Measurements from ENCODE around the gene KLC4. TPM values are rescaled to one million over a fixed set of nuclear protein-coding genes. Genes with fewer than 3 reads are reported as not detected.

Gene KLC4
- total RNA-seq (33.5 TPM), polyA plus RNA-seq (10 to 100 TPM in 3 of 4 donors, 1 to 10 TPM in 1; 9.3 to 15.5 (median 12.6) TPM)

DNA sequence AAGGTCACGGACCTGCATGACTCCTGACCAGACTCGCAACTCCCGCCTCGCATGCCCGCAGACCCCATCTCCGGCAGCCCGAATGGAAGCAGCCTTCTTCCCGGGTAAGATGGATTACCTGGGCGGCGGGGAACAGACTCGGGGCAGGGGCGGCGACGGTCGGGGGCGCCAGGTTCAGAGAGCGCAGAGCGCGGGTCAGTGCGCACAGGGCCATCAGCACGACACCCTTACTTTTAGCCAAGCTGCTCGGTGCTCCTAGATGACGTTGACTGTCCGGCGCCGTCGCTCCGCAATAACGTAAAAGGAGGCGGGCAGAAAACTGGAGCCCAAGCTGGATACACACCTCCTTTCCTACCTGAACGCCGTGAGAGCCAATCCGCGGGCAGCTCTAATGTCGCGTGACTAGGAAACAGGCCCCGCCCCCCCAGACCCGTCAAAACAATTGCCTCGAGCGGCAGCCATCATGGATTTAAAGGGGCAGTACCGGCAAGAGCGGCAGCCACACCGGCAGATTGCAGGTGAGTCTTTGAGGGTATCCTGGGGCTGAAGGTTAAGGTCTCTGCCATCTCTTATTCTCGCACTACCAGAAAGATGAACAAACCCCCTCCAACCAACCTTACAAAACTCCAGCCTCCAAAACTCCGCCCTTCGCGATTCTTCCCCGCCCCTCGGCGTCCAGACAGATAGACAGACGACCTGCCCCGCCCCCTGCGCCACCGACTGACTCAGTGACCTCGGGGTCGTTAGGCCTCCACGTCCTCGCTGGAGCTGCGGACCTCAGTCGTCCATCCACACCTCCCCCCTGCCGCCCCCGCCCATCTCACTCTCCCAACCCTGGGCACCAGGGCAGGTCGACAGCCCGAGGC is at the start of gene KLC4, which contains the start of gene MRPL2:
KLC4 (plus strand) TSS at position 464 of the 866 bp plus-strand sequence. CDS start 1,705 bp downstream, outside the sequence.
MRPL2 (minus strand) TSS at position 267 of the 866 bp plus-strand sequence; CDS start at position 214, 53 bp downstream.
- Histone ChIP-seq H3K4me1 (ENCODE audit: control insufficient read depth, insufficient read depth, low read length, poor library complexity, severe bottlenecking) (peaks cover 22% of the 10 kb centered on the region), H3K36me3 (ENCODE audit: control insufficient read depth, insufficient read depth, low read length) (peaks cover 8% of the 10 kb centered on the region), H3K4me3 (ENCODE audit: low read depth, low read length) (peak within 1 kb of the TSS; percentile 98), H3K27ac (ENCODE audit: insufficient read depth, low read length, poor library complexity, severe bottlenecking) (peak within 1 kb of the TSS; percentile 84), H3K27me3 (ENCODE audit: control insufficient read depth, insufficient read depth, low read length) (no peaks in the 10 kb centered on the region), H3K9me3 (ENCODE audit: control insufficient read depth in 2 of 2, low read length in 2 of 2) (no peaks in the 10 kb centered on the region)
- H3K36me3 Mint-ChIP-seq = peaks cover 25% of the 10 kb centered on the region
- peak within 1 kb of the TSS; percentile 95 to 99 (median 96) for H3K4me3 Mint-ChIP-seq
- H3K27ac Mint-ChIP-seq = peak within 1 kb of the TSS; percentile 96 to 99 (median 98)
- no peaks in the 10 kb centered on the region for H3K9me3 Mint-ChIP-seq
- H3K4me1 Mint-ChIP-seq = peaks cover 7 to 57% (median 28%) of the 10 kb centered on the region in 4 donors
- peaks cover 4% of the 10 kb centered on the region for H3K27me3 Mint-ChIP-seq
- peak; percentile 96 to 97 for ATAC-seq (ENCODE audit: low read depth in 2 of 2)
- DNase-seq = peak; percentile 97 to 99 (median 97)

DNA sequence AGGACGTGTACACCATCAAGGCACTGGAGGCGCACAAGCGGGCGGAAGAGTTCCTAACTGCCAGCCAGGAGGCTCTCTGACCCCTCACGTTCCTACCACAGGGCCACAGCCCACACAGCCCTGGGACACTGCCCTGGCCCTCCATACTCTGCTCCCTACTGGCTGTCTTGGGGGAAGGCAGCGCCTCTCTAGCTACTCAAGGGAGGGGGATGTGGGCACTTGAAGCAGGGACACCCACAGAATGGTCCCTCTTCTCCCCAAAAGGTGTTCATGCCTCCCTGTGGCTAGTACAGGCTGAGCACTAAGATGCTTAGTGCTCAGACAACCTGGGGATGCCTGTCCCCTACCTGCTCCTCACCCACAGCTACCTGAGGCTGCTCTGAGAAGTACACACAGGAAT is 48.2 kb upstream of the KLC4 start:
- H3K9me3 Mint-ChIP-seq = peaks cover 0 to 1% (median 0%) of the 10 kb centered on the region in 7 donors
- H3K9me3 ChIP-seq (ENCODE audit: control insufficient read depth in 2 of 2, low read length in 2 of 2) = no peaks in the 10 kb centered on the region
- no peak for ATAC-seq (ENCODE audit: low read depth in 2 of 2)
- H3K36me3 Mint-ChIP-seq = peaks cover 18% of the 10 kb centered on the region
- peaks cover 51% of the 10 kb centered on the region for H3K36me3 ChIP-seq (ENCODE audit: control insufficient read depth, insufficient read depth, low read length)
- no peak overlapping the region for H3K4me3 ChIP-seq (ENCODE audit: low read depth, low read length)
- peaks cover 0 to 63% (median 32%) of the 10 kb centered on the region in 4 donors for H3K4me1 Mint-ChIP-seq
- H3K4me3 Mint-ChIP-seq = peak overlapping the region in 2 of 4 donors; percentile 39 to 89
- no peaks in the 10 kb centered on the region for H3K27me3 Mint-ChIP-seq
- H3K27me3 ChIP-seq (ENCODE audit: control insufficient read depth, insufficient read depth, low read length) = no peaks in the 10 kb centered on the region
- peak overlapping the region in 1 of 3 donors; percentile 68 for H3K27ac Mint-ChIP-seq
- peaks cover 30% of the 10 kb centered on the region for H3K4me1 ChIP-seq (ENCODE audit: control insufficient read depth, insufficient read depth, low read length, poor library complexity, severe bottlenecking)
- no peak overlapping the region for H3K27ac ChIP-seq (ENCODE audit: insufficient read depth, low read length, poor library complexity, severe bottlenecking)
- no peak for DNase-seq

DNA sequence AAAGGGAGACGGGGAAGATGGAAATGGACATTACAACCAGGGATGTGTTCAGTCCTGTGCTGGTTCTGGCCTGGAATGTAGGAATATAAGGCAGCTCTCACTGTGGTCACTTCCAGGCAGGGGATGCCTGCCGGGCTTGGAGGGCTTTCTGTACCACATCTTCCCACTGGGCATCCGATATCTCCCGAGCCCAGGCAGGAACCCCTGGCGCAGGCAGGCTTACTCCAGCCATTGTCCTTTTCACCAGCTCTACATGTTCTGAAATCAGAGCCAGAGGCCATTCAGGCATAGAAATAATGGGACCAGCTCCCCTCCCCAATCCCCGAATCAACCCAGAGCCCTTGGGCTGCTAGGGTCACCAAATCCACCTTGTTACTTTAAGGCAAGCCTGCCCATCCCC is 47.1 kb upstream of the KLC4 start:
- H3K27me3 Mint-ChIP-seq = no peaks in the 10 kb centered on the region
- peak overlapping the region in 2 of 3 donors; percentile 96 to 97 for H3K27ac Mint-ChIP-seq
- Histone ChIP-seq H3K27me3 (ENCODE audit: control insufficient read depth, insufficient read depth, low read length) (no peaks in the 10 kb centered on the region), H3K4me1 (ENCODE audit: control insufficient read depth, insufficient read depth, low read length, poor library complexity, severe bottlenecking) (peaks cover 41% of the 10 kb centered on the region), H3K36me3 (ENCODE audit: control insufficient read depth, insufficient read depth, low read length) (peaks cover 45% of the 10 kb centered on the region), H3K4me3 (ENCODE audit: low read depth, low read length) (peak overlapping the region; percentile 64), H3K27ac (ENCODE audit: insufficient read depth, low read length, poor library complexity, severe bottlenecking) (peak overlapping the region; percentile 79), H3K9me3 (ENCODE audit: control insufficient read depth in 2 of 2, low read length in 2 of 2) (no peaks in the 10 kb centered on the region)
- peaks cover 16% of the 10 kb centered on the region for H3K36me3 Mint-ChIP-seq
- DNase-seq = no peak
- H3K4me3 Mint-ChIP-seq = peak overlapping the region; percentile 68 to 98 (median 92)
- H3K9me3 Mint-ChIP-seq = peaks cover 0 to 1% (median 0%) of the 10 kb centered on the region in 7 donors
- ATAC-seq (ENCODE audit: low read depth in 2 of 2) = no peak
- peaks cover 0 to 75% (median 36%) of the 10 kb centered on the region in 4 donors for H3K4me1 Mint-ChIP-seq

DNA sequence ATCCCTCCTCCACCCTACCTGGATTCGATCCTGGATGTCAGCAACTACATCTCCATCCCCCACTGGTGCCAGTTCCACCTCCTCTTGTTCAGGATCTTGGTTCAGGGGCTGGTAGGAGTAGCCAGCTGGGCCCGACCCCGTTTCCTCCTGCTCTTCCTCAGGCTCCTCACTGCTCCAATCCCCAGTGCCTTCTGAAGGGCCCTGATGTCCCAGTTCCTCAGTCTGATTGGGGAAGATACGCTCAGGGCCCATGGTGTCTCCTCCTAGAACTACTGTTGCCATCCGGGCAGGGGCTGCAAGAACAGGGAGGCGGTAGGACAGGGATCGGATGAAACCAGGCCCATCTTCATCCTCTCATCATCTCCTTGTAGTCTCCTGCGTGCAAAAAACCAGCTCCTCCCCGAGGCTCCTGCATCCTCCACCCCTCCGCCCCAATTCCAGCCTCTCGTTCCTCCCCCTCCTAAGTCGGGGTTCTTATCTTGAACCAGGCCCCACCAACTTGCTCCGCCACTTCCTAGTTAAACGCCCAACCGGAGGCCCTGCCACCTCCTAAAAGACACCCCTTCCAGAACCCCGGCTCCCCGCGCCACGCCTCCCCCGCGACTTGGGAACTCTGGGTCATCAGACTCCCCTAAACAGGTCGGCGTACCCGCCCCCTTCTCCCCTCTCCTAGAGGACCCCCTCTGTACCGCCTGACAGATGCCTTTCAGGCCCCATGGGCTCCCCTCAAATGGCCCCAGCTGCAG is 46.2 kb upstream of the KLC4 start:
- peak overlapping the region; percentile 96 to 97 (median 97) for H3K27ac Mint-ChIP-seq
- H3K27me3 ChIP-seq (ENCODE audit: control insufficient read depth, insufficient read depth, low read length) = no peaks in the 10 kb centered on the region
- no peaks in the 10 kb centered on the region for H3K27me3 Mint-ChIP-seq
- H3K36me3 Mint-ChIP-seq = peaks cover 19% of the 10 kb centered on the region
- DNase-seq (no peak), ATAC-seq (ENCODE audit: low read depth in 2 of 2) (no peak)
- peaks cover 42% of the 10 kb centered on the region for H3K4me1 ChIP-seq (ENCODE audit: control insufficient read depth, insufficient read depth, low read length, poor library complexity, severe bottlenecking)
- H3K9me3 Mint-ChIP-seq = peaks cover 0 to 1% (median 0%) of the 10 kb centered on the region in 7 donors
- H3K9me3 ChIP-seq (ENCODE audit: control insufficient read depth in 2 of 2, low read length in 2 of 2) = no peaks in the 10 kb centered on the region
- H3K4me3 Mint-ChIP-seq = peak overlapping the region; percentile 89 to 98 (median 94)
- H3K4me3 ChIP-seq (ENCODE audit: low read depth, low read length) = peak overlapping the region; percentile 64
- H3K4me1 Mint-ChIP-seq = peaks cover 0 to 81% (median 39%) of the 10 kb centered on the region in 4 donors
- peaks cover 45% of the 10 kb centered on the region for H3K36me3 ChIP-seq (ENCODE audit: control insufficient read depth, insufficient read depth, low read length)
- H3K27ac ChIP-seq (ENCODE audit: insufficient read depth, low read length, poor library complexity, severe bottlenecking) = peak overlapping the region; percentile 79

DNA sequence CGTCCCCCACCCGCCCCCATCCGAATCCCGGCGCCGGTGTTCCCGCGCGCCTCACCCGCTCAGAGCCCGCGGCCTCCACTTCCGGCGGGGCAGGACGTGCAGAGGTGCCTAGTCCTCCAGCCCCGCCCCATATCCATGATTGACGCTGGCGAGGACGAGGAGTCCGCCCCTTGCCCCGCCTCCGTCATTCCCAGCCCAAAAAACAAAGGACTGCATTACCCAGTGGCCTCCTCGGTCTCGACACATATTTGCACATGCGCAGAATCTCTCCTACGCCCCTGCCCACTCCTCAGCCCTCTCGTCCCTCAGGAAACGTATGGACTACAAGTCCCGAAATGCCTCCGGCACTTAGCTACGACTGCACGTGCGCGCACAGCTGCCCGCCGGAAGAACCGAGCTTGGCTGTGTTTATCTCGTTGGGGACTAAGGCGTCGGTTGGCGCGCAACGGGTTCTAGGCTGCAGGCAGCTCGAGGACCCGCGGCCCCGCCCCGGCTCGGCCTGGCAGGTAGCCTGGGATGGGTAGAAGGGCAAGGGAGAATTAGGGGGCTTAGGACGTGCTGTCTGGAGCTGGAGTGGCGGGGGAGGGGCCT is 45.5 kb upstream of the KLC4 start, which contains the start of the genes KLHDC3 and MEA1:
KLHDC3 (plus strand) TSS at position 407 of the 591 bp plus-strand sequence. CDS start 2,944 bp downstream, outside the sequence.
MEA1 (minus strand) TSS at position 104 of the 591 bp plus-strand sequence. CDS start 133 bp downstream, outside the sequence.
- Histone ChIP-seq H3K27me3 (ENCODE audit: control insufficient read depth, insufficient read depth, low read length) (no peaks in the 10 kb centered on the region), H3K4me3 (ENCODE audit: low read depth, low read length) (peak within 1 kb of the TSS; percentile 87), H3K27ac (ENCODE audit: insufficient read depth, low read length, poor library complexity, severe bottlenecking) (peak within 1 kb of the TSS; percentile 79), H3K36me3 (ENCODE audit: control insufficient read depth, insufficient read depth, low read length) (peaks cover 45% of the 10 kb centered on the region), H3K4me1 (ENCODE audit: control insufficient read depth, insufficient read depth, low read length, poor library complexity, severe bottlenecking) (peaks cover 42% of the 10 kb centered on the region), H3K9me3 (ENCODE audit: control insufficient read depth in 2 of 2, low read length in 2 of 2) (no peaks in the 10 kb centered on the region)
- peak; percentile 93 to 95 for ATAC-seq (ENCODE audit: low read depth in 2 of 2)
- Mint-ChIP-seq H3K36me3 (peaks cover 15% of the 10 kb centered on the region), H3K27ac (peak within 1 kb of the TSS; percentile 96 to 97 (median 97)), H3K9me3 (peaks cover 0 to 1% (median 0%) of the 10 kb centered on the region in 7 donors), H3K27me3 (no peaks in the 10 kb centered on the region), H3K4me3 (peak within 1 kb of the TSS; percentile 89 to 98 (median 94)), H3K4me1 (peaks cover 0 to 83% (median 39%) of the 10 kb centered on the region in 4 donors)
- peak; percentile 98 to 100 (median 99) for DNase-seq

DNA sequence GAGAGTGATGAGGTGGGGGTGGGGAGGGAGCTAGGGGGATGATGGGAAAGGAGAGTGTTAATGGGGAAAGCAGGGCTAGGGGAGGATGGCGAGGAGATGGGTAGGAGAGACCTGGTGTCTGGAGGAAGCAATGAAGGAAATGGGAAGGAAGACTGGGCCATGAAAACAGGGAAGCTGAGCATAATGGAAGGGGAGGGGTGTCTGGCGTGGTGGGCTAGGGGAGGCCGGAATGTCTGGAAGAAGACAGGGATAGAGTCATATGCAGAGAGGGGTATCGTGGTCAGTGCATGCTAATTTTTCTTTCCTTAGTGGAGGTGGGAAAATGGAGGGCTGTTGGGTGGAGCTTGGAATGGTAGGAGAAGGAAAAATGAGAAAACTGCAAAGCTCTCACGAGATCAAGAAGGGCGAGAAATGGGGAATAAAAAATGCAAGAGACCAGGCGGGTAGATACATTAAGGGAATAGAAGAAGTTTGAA is 45.0 kb upstream of the KLC4 start:
- Mint-ChIP-seq H3K27me3 (no peaks in the 10 kb centered on the region), H3K4me3 (peak overlapping the region; percentile 89 to 98 (median 94)), H3K27ac (peak overlapping the region; percentile 90 to 97 (median 96)), H3K36me3 (peaks cover 19% of the 10 kb centered on the region), H3K4me1 (peaks cover 0 to 85% (median 41%) of the 10 kb centered on the region in 4 donors), H3K9me3 (peaks cover 0 to 1% (median 0%) of the 10 kb centered on the region in 7 donors)
- no peaks in the 10 kb centered on the region for H3K27me3 ChIP-seq (ENCODE audit: control insufficient read depth, insufficient read depth, low read length)
- no peaks in the 10 kb centered on the region for H3K9me3 ChIP-seq (ENCODE audit: control insufficient read depth in 2 of 2, low read length in 2 of 2)
- H3K36me3 ChIP-seq (ENCODE audit: control insufficient read depth, insufficient read depth, low read length) = peaks cover 45% of the 10 kb centered on the region
- H3K4me3 ChIP-seq (ENCODE audit: low read depth, low read length) = peak overlapping the region; percentile 87
- H3K4me1 ChIP-seq (ENCODE audit: control insufficient read depth, insufficient read depth, low read length, poor library complexity, severe bottlenecking) = peaks cover 42% of the 10 kb centered on the region
- ATAC-seq (ENCODE audit: low read depth in 2 of 2) (no peak), DNase-seq (no peak)
- H3K27ac ChIP-seq (ENCODE audit: insufficient read depth, low read length, poor library complexity, severe bottlenecking) = peak overlapping the region; percentile 79
